NCI-H82 (cell line): ENCODE results near the gene TBC1D2.
"Not testable (repeated sequence)": the region's sequence is repeated elsewhere in the genome, so short reads cannot be mapped to it uniquely, and the experiment has no call there.

Experiments
- DNase-seq: peaks from one replicate; lab custom pipeline; 2025; lab: John Stamatoyannopoulos, UW

Gene TBC1D2

DNA sequence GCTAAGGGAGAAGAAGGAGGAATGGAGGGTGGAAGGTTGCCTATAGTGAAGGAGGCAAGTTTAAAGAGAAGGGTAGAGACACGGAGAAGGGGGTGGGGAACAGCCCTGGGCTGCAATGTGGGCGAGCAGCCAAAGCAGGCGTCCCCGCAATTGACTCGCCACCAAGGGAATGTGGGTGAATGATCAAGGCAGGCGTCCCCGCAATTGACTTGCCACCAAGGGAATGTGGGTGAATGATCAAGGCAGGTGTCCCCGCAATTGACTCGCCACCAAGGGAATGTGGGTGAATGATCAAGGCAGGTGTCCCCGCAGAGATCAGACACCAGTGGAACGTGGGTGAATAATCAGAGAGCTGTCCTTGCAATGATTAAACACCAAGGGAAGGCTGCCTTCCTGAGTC is 14.8 kb upstream of the TBC1D2 start:
- not testable (repeated sequence) for DNase-seq

DNA sequence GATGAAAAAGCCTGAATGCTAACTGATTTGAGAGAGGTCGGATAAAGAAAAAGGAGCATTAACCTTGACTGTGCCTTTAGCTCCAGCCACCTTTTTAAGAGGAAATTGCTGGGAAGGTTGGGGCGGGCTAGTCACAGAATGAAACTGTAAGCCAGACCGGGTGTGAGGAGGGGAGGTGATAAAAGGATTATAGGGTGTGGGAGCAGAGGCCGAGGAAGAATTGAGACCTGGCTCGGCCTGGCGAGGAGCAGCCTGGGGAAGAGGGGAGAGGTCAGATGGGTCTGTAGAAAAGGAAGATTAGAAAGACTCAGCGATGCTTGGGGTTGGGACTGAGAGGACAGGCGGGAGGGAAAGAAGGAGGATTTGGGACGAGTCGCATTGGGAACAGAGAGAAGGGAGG is 14.2 kb upstream of the TBC1D2 start:
- DNase-seq, result peak; percentile 59

DNA sequence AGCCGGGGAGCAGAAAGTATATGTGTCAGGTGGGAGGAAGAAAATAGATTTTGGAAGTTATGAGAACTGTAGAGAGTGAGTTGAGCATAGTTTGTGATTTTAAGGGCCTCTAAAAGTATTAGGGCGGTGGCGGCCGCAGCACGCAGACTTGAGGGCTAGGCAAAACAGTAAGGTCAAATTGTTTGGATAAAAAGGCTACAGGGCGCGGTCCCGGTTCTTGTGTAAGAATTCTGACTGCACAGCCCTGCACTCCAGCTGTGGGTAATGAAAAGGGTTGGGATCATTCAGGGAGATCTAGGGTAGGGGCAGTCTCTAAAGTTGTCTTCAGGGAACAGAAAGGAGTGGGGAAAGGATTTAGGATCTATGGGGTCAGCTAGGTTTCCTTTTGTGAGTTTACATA is 12.1 kb upstream of the TBC1D2 start:
- DNase-seq, result not testable (repeated sequence)

- DNase-seq, result no peak
Measured at GRCh38 chr9:98264516-98264915, 9.1 kb upstream of the TBC1D2 start.

GRCh38 chr9:98263482-98264357 is 8.3 kb upstream of the TBC1D2 start:
- peak; percentile 92 for DNase-seq

DNA sequence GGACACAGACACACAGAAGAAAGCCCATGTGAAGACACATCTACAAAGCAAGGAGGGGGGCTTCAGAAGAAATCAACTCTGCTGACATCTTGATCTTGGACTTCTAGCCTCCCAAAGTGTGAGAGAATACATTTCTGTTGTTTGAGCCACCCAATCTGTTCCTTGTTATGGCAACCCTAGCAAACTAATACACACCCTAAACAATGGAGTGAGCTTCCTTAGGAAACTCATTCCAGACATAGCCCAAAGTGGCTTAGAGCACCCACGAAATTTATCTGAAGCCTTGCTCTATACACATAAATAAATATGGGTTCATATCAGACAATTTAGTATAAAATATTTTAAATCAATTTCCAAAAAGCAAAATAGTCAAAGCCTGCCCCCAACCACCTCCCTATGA is 7.6 kb upstream of the TBC1D2 start:
- no peak for DNase-seq

DNA sequence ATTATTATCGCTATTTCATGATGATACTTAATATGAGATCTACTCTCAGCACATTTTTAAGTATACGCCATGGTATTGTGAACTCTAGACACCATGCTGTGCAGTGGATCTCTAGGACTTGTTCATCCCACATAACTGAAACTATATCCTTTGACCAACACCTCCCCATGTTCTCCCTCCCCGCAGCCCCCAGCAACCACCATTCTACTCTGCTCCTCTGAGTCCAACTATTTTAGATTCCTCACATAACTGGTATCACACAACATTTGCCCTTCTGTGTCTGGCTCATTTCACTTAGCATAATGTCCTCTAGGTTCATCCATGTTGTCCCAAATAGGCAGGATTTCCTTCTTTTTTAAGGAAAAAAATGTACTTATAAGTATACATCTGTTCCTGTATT is 6.6 kb upstream of the TBC1D2 start:
- no peak for DNase-seq

- DNase-seq, result peak; percentile 76
Measured at GRCh38 chr9:98260635-98261034, 5.2 kb upstream of the TBC1D2 start.

GRCh38 chr9:98259791-98260190 is 4.3 kb upstream of the TBC1D2 start:
- no peak for DNase-seq

DNA sequence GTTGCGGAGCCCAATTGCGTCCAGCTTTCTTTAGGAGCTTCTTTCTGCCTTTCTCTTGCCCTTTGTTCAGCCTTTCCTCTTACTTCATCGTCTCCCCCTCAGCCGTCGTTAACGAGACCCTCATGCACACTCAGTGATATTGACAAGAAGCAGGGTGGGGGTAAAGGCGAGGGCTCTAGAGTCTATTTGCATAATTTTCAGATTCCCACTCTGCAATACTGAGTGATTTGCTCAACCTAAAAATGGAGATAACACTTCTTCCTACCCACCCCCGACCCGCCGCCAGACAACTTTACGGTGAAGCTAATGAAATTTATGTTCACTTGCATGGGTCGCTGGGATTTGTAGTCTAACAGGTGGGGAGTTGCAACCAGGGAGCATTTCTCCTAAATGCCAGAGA is 1.3 kb upstream of the TBC1D2 start:
- DNase-seq, result peak; percentile 63

GRCh38 chr9:98255061-98255577 is 330 bp downstream of the TBC1D2 start:
- DNase-seq, result peak; percentile 58

DNA sequence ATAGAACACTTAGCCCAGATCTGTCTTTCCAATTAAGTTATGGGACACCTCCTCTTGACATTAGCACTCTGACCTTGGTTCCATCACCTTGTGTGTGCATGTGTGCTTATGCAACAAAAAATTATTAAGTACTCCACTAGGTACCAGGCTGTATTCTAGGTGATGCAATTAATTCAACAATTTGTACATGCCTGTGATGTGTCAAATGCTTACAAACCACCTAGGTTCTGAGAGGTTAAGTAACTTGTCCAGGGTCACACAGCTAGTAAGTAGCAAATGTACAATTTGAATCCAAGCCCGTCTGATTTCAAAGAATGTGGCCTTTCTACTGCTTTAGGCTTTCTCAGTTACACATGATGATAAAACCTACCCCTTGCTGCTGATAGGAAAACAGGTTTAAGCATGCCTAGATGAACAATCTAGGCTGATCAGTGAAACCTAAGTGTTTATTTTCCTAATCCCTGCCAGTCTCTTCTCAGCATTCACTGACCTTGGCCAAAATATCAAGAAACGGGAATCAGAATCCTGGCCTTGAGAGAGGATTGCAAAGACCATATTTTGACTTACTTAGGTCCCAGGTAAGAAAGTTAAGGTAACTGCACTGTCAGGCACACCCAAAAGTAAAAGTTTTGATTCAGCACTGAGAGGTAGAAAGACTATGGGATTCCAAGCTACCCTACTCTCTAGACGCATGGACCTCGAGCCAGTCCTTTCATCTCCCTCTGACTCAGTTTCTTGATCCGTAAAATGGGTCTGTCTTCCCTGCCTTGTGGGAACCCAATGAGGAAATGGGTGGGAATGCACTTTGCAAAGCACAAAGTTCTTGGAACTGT is 1.0 kb downstream of the TBC1D2 start:
- DNase-seq, result no peak

DNA sequence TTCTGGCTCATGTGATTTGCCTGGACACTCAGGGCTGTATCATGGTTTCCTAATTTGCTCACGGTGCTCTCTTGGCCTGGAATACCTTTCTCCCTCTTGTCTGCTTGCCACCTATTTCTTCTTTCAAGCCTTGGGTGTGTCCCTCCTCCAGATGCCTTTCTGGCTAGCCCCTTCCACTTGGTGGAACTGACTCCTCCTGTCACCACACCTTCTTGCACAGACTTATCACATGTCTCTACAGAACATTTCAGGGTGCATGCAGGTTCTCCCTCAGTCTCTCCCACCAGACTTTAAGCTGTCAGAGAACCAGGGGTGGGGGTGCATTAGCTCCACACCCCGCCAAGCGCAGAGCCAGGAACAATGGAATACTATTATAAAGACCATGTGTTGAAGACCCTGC is 1.9 kb downstream of the TBC1D2 start:
- no peak for DNase-seq

GRCh38 chr9:98251551-98251950 is 3.9 kb downstream of the TBC1D2 start:
- DNase-seq, result no peak

DNA sequence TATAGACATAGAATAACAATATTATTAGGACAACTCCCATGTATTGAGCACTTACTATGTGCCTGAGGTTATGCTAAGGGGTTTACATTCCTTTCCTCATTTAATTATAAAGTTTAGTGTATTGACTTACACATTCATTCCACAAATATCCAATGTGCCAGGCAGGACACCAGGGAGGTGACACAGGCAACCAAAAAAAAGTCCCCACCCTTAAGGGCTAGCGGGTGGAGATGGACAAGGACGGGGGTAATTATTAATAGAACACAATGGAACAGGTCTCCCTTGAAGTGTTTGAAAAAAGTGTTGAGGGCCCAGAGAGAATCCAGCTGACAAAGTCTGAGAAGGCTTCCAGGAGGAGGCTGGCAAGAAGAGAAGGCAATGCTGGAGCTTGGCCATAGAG is 5.7 kb downstream of the TBC1D2 start:
- no peak for DNase-seq

DNA sequence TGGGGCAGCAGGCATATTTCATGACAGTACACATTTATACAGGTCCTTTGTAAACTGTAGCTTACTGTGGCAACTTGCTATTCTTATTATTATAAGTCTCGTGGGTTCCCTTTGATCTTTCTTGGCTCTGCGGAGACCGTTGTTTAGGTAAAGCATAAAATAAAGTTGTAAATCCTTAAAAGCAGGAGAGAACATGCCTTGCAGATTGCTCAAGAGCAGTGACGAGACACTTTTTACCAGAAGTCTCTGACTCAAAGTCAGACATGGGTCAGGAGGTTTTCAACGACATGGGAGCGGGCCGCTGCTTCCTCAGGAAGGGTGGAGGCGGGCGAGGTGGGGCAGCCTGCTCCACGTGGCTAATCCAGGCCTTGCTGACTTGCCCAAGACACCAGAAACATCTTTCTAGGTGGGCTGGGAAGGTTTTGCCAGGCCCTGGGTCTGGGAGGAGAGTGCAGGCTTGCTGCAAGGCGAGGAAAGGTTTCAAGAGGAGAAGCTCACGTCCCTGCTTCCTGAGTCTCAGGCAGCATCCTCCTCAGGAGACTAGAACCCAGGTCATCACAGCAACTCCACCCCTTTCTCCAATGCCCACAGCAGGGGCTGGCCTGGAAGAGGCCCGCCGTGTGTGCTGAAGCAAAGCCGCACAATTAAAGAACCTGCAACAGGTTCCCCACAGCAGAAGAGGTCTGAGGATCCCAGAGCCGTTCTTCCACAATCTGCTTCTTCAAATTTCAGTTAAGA is 6.5 kb downstream of the TBC1D2 start:
- no peak for DNase-seq

DNA sequence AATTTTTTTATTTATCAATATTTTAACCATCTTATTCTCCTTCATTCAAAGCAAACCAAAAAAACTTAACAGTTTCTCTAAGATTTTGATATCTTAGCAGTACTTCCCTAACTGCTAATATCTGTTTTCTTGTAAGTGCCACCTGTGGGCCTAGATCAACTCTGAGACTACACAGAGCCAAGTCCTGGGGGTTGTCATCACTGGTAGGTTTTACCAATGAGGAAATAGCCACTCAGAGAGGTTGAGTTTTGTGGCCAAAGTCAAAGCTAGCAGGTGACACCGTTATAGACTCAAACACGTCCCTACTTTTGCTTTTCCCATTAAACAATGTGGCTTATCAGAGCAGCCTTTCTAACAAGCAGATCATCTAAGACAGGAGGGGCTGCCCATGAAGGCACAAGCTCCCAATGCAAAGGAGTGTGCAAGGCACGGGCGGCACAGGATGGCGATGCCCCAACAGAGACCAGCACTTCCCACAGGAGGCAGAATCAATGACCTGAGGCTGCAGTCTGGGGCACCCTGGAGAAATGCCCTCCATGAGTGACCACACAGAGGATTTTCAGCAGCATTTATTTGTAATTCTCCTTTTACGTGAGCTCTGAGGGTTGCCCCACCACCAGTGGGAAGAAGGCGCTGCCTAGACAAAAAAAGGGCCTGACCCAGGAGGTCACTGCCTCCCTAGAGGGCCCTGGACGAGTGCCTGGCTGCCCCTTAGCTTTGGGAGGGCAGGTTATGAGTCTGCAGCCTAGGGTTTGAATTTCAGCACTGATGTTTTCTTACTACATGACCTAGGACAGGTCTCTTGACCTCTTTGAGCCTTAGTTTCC is 7.4 kb downstream of the TBC1D2 start:
- no peak for DNase-seq

GRCh38 chr9:98242426-98242825 is 13.0 kb downstream of the TBC1D2 start:
- DNase-seq, result peak; percentile 19

DNA sequence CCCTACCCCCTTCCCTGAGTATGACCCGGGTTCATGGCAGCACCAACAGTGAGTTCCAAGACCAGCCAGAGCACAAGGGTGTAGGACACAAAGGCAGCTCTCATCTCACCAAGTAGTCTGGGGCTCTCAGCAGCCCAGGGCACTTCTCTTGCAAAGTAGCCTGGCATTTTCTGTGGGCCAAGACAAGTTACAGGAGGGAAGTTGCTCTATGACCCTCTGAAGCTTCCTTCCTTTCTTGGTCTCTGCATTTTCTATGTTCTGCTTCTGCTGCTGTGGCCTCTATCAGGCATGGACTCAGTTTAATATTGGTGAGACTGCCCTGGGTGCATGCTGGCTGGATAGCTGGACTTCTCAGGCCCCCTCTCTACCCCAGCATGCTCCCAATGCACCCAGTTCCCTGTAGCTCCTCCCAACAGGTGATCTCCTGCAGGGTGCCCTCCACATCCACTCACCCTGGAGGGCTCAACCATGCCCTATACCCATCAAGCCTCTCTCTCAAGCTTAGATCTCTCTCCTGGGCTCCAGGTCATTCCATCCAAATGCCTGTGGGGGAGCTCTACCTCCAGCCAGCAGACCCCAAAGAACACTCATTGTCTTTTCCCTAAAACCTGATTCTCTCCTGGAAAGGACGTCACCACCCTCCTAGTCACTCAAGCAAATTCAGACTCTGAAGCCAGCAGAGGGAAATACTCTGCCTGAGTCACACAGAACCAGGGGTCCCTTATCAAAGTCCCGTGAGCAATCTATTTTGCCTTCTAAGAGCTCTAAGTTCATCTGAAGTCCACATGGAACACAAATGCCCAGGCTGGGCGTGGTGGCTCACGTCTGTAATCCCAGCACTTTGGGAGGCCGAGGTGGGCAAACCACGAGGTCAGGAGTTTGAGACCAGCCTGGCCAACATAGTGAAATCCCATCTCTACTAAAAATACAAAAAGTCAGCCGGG is 13.8 kb downstream of the TBC1D2 start:
- DNase-seq, result peak; percentile 17

DNA sequence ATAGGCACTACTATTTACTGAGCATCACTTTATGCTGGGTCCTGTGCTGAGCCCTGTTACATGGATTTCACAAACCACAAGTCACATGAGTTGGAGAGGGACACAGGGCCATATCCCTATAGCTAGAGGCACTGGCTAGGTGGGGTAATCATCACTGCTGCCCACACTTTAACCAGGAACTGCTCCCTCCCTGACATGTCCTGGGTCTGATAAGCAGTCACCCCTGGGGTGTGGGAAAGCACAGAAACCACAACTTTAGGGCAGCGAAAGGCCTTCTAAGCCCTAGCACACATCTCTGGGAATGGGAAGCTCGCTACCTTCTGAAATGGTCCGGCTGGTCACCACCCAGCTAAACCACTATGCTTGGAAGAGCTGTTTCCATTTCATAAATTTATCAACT is 15.0 kb downstream of the TBC1D2 start:
- no peak for DNase-seq
